T-helper 17 cell (primary cell): ENCODE measurements around the gene SH3RF1. TPM values are rescaled to one million over a fixed set of nuclear protein-coding genes. Genes with fewer than 3 reads are reported as not detected.

Experiments used
- ATAC-seq: fragments of 150-1000 bp; cut with Tn5 transposase; 2 replicates; pipeline ENCODE4 v1.10.0; 2021; ENCODE audit warnings: mild to moderate bottlenecking, moderate library complexity
- DNase-seq, 3 donors: peaks; one replicate each; pipeline versions ENCODE4 v3.0.0 to v3.0.0-alpha.2; 2020 to 2021
- H3K9me3 ChIP-seq: one replicate; pipeline ENCODE4 v1.7.0; 2013; ENCODE audit warnings: low read length, mild to moderate bottlenecking; ENCODE audit not compliant: control insufficient read depth, poor library complexity, severe bottlenecking
- H3K27ac Mint-ChIP-seq: one replicate; pipeline ENCODE4 v1.8.0; 2022; ENCODE audit warnings: mild to moderate bottlenecking, moderate library complexity, mixed read lengths
- H3K27me3 Mint-ChIP-seq: one replicate; pipeline ENCODE4 v1.8.0; 2022; ENCODE audit warnings: mixed read lengths
- H3K36me3 Mint-ChIP-seq: one replicate; pipeline ENCODE4 v1.8.0; 2022; ENCODE audit warnings: low read depth, mixed read lengths
- H3K4me1 Mint-ChIP-seq: one replicate; pipeline ENCODE4 v1.8.0; 2022; ENCODE audit warnings: mild to moderate bottlenecking, mixed read lengths
- H3K4me3 Mint-ChIP-seq: one replicate; pipeline ENCODE4 v1.8.0; 2022; ENCODE audit warnings: mild to moderate bottlenecking, moderate library complexity, mixed read lengths
- total RNA-seq, 4 donors: library from RNA in 2 of 4; stranded (reverse) in 2 of 4; gene quantifications; one replicate each; pipeline ENCODE4 v1.2.3 and lab custom pipeline; 2022 to 2026

SH3RF1 gene
- total RNA-seq, 2 donors from 2014 or later: 0.16 to 0.42 TPM

- H3K27me3 Mint-ChIP-seq: peaks cover 54% of the 10 kb centered on the region
Measured at GRCh38 chr4:169269916-169270809, 593 bp downstream of the SH3RF1 start.

GRCh38 chr4:169268951-169269760 is 1.6 kb downstream of the SH3RF1 start:
- H3K4me3 Mint-ChIP-seq: peak overlapping the region; percentile 2
- no peak overlapping the region for H3K27ac Mint-ChIP-seq
- ATAC-seq (no peak), DNase-seq (no peak)
- H3K36me3 Mint-ChIP-seq: peaks cover 2% of the 10 kb centered on the region
- H3K4me1 Mint-ChIP-seq: peaks cover 3% of the 10 kb centered on the region
- peaks cover 3% of the 10 kb centered on the region for H3K9me3 ChIP-seq
- H3K27me3 Mint-ChIP-seq: peaks cover 44% of the 10 kb centered on the region

More at GRCh38 chr4:169269916-169270809, 593 bp downstream of the SH3RF1 start:
- H3K9me3 ChIP-seq: peaks cover 3% of the 10 kb centered on the region
- DNase-seq (no peak), ATAC-seq (peak; percentile 42)
- H3K36me3 Mint-ChIP-seq: peaks cover 2% of the 10 kb centered on the region
- H3K27ac Mint-ChIP-seq: no peak overlapping the region
- H3K4me3 Mint-ChIP-seq: peak overlapping the region; percentile 78
- H3K4me1 Mint-ChIP-seq: peaks cover 3% of the 10 kb centered on the region

GRCh38 chr4:169267070-169267469 is 3.7 kb downstream of the SH3RF1 start:
- no peaks in the 10 kb centered on the region for H3K36me3 Mint-ChIP-seq
- H3K4me3 Mint-ChIP-seq: no peak overlapping the region
- no peak for DNase-seq
- peaks cover 3% of the 10 kb centered on the region for H3K4me1 Mint-ChIP-seq
- peaks cover 45% of the 10 kb centered on the region for H3K27me3 Mint-ChIP-seq
- no peak overlapping the region for H3K27ac Mint-ChIP-seq
- ATAC-seq: no peak
- H3K9me3 ChIP-seq: peaks cover 3% of the 10 kb centered on the region

- Mint-ChIP-seq H3K4me1 (peaks cover 3% of the 10 kb centered on the region), H3K36me3 (no peaks in the 10 kb centered on the region), H3K27me3 (peaks cover 41% of the 10 kb centered on the region), H3K4me3 (no peak overlapping the region), H3K27ac (no peak overlapping the region)
- peaks cover 3% of the 10 kb centered on the region for H3K9me3 ChIP-seq
- no peak for ATAC-seq
- DNase-seq: no peak
Measured at GRCh38 chr4:169266661-169267060, 4.1 kb downstream of the SH3RF1 start.

GRCh38 chr4:169266081-169266480 is 4.7 kb downstream of the SH3RF1 start:
- Mint-ChIP-seq H3K4me3 (no peak overlapping the region), H3K27ac (no peak overlapping the region), H3K36me3 (no peaks in the 10 kb centered on the region), H3K4me1 (peaks cover 3% of the 10 kb centered on the region), H3K27me3 (peaks cover 45% of the 10 kb centered on the region)
- no peak for DNase-seq
- H3K9me3 ChIP-seq: peaks cover 3% of the 10 kb centered on the region
- no peak for ATAC-seq

GRCh38 chr4:169263791-169264392 is 6.9 kb downstream of the SH3RF1 start:
- H3K36me3 Mint-ChIP-seq: peaks cover 2% of the 10 kb centered on the region
- H3K27ac Mint-ChIP-seq: no peak overlapping the region
- peaks cover 56% of the 10 kb centered on the region for H3K27me3 Mint-ChIP-seq
- DNase-seq (no peak), ATAC-seq (no peak)
- no peaks in the 10 kb centered on the region for H3K4me1 Mint-ChIP-seq
- H3K4me3 Mint-ChIP-seq: no peak overlapping the region
- H3K9me3 ChIP-seq: peaks cover 3% of the 10 kb centered on the region

GRCh38 chr4:169260217-169260866 is 10.4 kb downstream of the SH3RF1 start:
- peaks cover 47% of the 10 kb centered on the region for H3K27me3 Mint-ChIP-seq
- H3K36me3 Mint-ChIP-seq: peaks cover 2% of the 10 kb centered on the region
- no peak overlapping the region for H3K4me3 Mint-ChIP-seq

GRCh38 chr4:169259271-169259670 is 11.5 kb downstream of the SH3RF1 start:
- no peaks in the 10 kb centered on the region for H3K9me3 ChIP-seq
- Mint-ChIP-seq H3K27me3 (peaks cover 55% of the 10 kb centered on the region), H3K4me1 (peaks cover 2% of the 10 kb centered on the region), H3K4me3 (no peak overlapping the region), H3K36me3 (peaks cover 2% of the 10 kb centered on the region), H3K27ac (no peak overlapping the region)
- DNase-seq (no peak), ATAC-seq (no peak)

More at GRCh38 chr4:169260217-169260866, 10.4 kb downstream of the SH3RF1 start:
- ATAC-seq (no peak), DNase-seq (no peak)
- no peak overlapping the region for H3K27ac Mint-ChIP-seq
- H3K4me1 Mint-ChIP-seq: no peaks in the 10 kb centered on the region
- no peaks in the 10 kb centered on the region for H3K9me3 ChIP-seq

GRCh38 chr4:169258141-169258540 is 12.6 kb downstream of the SH3RF1 start:
- Mint-ChIP-seq H3K4me3 (no peak overlapping the region), H3K27ac (no peak overlapping the region), H3K4me1 (peaks cover 2% of the 10 kb centered on the region), H3K27me3 (peaks cover 57% of the 10 kb centered on the region), H3K36me3 (peaks cover 2% of the 10 kb centered on the region)
- no peak for DNase-seq
- H3K9me3 ChIP-seq: no peaks in the 10 kb centered on the region
- no peak for ATAC-seq

GRCh38 chr4:169256856-169257761 is 13.6 kb downstream of the SH3RF1 start:
- no peak overlapping the region for H3K27ac Mint-ChIP-seq
- peaks cover 2% of the 10 kb centered on the region for H3K36me3 Mint-ChIP-seq
- ATAC-seq (no peak), DNase-seq (no peak)
- H3K4me3 Mint-ChIP-seq: no peak overlapping the region
- no peaks in the 10 kb centered on the region for H3K9me3 ChIP-seq
- peaks cover 2% of the 10 kb centered on the region for H3K4me1 Mint-ChIP-seq
- H3K27me3 Mint-ChIP-seq: peaks cover 63% of the 10 kb centered on the region

- Mint-ChIP-seq H3K27me3 (peaks cover 59% of the 10 kb centered on the region), H3K4me3 (no peak overlapping the region), H3K36me3 (peaks cover 2% of the 10 kb centered on the region), H3K27ac (no peak overlapping the region), H3K4me1 (peaks cover 2% of the 10 kb centered on the region)
- no peak for ATAC-seq
- H3K9me3 ChIP-seq: no peaks in the 10 kb centered on the region
- no peak for DNase-seq
Measured at GRCh38 chr4:169256101-169256612, 14.6 kb downstream of the SH3RF1 start.

- Mint-ChIP-seq H3K27ac (peak overlapping the region; percentile 10), H3K27me3 (peaks cover 58% of the 10 kb centered on the region), H3K36me3 (peaks cover 2% of the 10 kb centered on the region), H3K4me3 (no peak overlapping the region), H3K4me1 (peaks cover 2% of the 10 kb centered on the region)
- no peaks in the 10 kb centered on the region for H3K9me3 ChIP-seq
- ATAC-seq (no peak), DNase-seq (no peak)
Measured at GRCh38 chr4:169254546-169254983, 16.2 kb downstream of the SH3RF1 start.
